Activated T-cell treated with anti-CD3 and anti-CD28 coated beads for 1 hour (primary cell): Measurements from ENCODE around the gene NFATC3.
A peak's percentile ranks its signal among the peaks of the same experiment; 100 is the strongest.

Experiments
- DNase-seq: peaks from one replicate; pipeline ENCODE4 v3.0.0-alpha.2; 2020; ENCODE audit warnings: low read depth

The NFATC3 gene

DNA sequence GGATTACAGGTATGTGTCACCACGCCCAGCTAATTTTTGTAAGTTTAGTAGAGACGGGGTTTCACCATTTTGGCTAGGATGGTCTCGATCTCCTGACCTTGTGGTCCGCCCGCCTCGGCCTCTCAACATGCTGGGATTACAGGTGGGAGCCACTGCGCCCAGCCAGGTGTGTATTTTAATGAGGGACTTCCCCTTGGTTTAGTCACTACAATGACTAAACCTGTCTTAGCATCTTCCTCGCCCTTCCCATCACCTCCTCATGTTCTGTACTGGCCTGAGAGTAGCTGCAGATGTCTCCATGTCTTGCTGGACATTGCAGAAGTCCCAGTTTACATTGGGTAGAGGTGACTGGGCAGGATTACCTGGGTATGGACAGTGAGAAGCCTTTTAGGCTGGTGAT is 188.7 kb downstream of the NFATC3 start:
- no peak for DNase-seq

- no peak for DNase-seq
These were observed 189.3 kb downstream of the NFATC3 start for GRCh38 chr16:68274441-68274840.

DNA sequence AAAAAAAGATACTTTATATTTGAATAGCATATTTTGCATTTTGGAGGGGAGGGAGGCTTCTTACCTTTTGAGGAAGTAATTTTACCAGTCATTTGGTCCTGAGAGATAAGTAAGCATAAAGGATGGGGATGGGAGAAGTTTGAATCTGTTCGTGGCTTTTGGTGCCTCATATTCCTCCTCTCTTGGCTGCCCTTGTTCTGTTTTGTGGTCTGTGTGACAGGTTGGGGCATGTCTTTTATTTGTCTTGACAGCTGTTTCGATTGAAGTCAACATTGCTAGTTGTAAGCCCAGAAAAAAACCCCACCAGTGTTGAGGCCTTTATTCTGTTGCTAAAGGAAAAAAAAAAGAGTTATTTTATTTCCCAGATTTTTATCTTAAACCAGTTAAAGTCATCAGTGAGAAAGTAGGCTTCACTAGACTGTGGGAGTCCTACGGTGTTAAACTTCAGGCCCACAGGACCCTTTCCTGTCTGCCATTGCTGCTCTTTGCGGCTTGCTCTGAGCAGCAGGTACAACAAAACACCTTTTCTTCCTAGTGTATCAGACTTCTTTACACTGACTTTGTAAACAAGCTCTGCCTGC is 190.5 kb downstream of the NFATC3 start:
- peak; percentile 16 for DNase-seq

- no peak for DNase-seq
These were observed 191.1 kb downstream of the NFATC3 start for GRCh38 chr16:68276223-68276622.
